ENCODE measurements around the gene C19orf47.

C19orf47 gene

GRCh38 chr19:40381321-40381720 lies 33.1 kb upstream of the C19orf47 start:
- H3K27ac ChIP-seq: no peak overlapping the region
- TF ChIP-seq, protein P1, sequence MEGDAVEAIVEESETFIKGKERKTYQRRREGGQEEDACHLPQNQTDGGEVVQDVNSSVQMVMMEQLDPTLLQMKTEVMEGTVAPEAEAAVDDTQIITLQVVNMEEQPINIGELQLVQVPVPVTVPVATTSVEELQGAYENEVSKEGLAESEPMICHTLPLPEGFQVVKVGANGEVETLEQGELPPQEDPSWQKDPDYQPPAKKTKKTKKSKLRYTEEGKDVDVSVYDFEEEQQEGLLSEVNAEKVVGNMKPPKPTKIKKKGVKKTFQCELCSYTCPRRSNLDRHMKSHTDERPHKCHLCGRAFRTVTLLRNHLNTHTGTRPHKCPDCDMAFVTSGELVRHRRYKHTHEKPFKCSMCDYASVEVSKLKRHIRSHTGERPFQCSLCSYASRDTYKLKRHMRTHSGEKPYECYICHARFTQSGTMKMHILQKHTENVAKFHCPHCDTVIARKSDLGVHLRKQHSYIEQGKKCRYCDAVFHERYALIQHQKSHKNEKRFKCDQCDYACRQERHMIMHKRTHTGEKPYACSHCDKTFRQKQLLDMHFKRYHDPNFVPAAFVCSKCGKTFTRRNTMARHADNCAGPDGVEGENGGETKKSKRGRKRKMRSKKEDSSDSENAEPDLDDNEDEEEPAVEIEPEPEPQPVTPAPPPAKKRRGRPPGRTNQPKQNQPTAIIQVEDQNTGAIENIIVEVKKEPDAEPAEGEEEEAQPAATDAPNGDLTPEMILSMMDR (conservative IDR thresholded peaks at IDR 0.05): 0 out of 2 replicates have a peak, but pooled peaks have one; percentile 7

DNA sequence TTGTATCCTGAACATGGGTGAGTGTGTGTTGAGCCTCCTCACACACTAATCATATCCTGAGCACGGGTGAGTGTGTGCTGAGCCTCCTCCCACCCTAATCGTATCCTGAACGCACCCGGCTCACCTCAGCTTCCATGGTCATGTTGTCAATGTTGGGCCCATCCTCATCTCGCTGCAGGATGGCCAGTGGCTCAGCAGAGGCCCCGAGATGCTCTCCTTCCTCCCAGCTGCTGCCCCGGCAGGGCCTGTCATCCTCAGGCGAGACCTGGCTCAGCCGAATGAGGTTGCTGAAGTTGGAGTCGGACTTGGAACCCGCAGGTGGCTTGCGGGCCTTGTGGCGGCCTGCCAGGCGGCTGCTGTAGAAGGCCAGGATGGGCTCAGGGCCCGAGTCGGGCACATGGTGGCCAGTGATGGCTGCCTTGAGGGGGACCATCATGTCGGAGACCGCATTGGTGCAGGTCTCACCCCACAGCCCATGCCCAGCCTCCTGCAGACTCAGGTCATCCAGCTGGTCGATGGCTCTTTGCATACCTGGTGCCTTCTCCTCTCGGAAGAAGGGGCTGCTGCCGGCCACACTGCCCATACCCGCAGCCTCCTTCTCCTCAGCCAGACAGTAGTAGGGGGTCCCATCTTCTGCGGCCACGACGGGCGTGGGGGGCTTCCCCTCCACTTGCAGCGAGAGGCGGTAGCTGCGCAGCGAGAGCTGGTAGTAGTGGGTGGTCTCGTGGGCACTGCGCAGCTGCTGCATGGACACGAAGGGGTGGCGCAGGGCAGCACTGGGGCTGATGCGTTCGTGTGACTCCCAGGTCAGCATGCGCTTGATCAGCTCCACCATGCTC lies 32.2 kb upstream of the C19orf47 start:
- TF ChIP-seq, protein P1 (conservative IDR thresholded peaks at IDR 0.05): no peak
- no peak overlapping the region for H3K27ac ChIP-seq

DNA sequence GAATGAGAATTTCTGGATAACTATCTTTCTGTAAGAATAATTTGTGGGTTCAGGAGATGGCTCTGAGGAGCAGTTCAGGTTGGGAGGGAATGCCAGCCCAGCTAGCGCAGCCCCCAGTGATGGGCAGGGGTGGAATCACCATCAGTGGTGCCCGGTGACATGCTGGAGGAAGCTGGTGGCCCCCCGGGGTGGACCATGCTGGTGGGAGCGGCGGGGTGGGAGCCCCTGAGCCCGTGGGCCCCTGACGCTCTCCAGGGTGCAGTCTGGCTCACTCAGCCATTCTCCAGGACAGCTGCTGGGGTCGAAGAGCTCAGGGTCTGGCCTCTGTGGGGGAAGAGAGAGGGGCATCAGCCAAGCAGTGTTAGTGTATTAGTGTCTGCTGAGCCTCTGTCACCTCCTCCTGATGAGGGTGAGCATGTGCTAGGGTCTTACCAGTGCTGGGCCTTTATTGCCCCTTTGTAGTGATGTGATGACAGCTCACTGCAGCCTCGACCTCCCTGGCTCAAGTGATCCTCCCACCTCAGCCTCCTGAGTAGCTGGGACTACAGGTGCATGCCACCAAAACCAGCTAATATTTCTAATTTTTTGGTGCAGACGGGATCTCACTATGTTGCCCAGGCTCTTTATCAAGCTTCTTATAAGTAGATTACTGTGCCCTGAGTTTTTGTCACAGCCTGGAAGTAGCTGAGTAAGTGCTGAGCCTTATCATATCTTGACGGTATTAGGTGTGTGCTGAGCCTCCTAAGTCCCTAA lies 31.4 kb upstream of the C19orf47 start:
- H3K27ac ChIP-seq: no peak overlapping the region
- TF ChIP-seq, protein P1 (conservative IDR thresholded peaks at IDR 0.05): no peak

DNA sequence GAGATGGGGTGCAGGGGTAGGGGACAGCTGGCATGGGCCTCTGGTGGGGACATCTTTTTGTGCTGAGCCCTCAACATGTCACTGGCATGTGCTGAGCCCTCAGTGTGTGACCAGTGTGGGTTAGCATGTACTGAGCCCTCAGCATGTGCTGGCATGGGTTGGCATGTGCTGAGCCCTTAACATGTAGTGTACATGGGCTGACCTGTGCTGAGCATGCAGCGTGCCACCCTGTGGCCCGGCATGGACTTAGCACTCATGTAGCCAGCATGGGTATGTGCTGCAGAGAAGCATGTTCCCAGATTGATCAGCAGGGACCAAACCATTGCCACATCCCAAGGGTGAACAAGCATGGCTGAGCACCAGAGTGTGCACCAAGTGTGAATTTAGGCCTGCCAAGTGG lies 30.3 kb upstream of the C19orf47 start:
- TF ChIP-seq, protein P1 (conservative IDR thresholded peaks at IDR 0.05): no peak
- no peak overlapping the region for H3K27ac ChIP-seq

DNA sequence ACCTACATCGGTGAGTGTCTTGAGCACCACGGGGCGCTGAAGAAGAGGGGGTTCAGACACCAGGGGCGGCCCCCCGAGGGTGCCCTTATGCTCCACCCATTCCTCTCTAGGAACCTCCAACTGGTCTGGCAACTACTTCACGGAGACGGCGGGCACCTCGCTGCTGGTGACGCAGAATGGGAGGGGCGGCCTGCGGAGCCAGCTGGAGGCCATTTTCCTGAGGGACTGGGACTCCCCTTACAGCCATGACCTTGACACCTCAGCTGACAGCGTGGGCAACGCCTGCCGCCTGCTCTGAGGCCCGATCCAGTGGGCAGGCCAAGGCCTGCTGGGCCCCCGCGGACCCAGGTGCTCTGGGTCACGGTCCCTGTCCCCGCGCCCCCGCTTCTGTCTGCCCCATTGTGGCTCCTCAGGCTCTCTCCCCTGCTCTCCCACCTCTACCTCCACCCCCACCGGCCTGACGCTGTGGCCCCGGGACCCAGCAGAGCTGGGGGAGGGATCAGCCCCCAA lies 29.7 kb upstream of the C19orf47 start:
- no peak overlapping the region for H3K27ac ChIP-seq
- TF ChIP-seq, protein P1 (conservative IDR thresholded peaks at IDR 0.05): no peak

DNA sequence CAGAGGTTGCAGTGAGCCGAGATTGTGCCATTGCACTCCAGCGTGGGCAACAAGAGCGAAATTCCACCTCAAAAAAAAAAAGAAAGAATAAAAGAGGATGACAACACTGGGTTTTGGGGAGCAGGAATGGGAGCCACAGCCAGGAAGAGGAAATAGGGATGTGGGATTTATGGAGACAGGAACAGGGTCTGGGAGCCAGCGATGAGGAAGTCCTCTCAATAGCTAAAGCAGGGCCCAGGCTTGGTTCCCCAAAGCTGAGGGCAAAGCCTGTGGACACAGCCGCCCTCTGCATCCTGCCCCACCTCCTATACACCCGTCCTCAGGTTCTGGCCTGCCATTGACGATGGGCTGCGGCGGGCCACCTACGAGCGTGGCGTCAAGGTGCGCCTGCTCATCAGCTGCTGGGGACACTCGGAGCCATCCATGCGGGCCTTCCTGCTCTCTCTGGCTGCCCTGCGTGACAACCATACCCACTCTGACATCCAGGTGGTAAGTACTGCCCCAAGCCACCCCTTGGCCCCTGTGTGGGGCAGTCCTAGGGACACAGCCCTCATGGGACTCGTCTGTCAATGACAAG lies 28.2 kb upstream of the C19orf47 start:
- TF ChIP-seq, protein P1 (conservative IDR thresholded peaks at IDR 0.05): no peak
- no peak overlapping the region for H3K27ac ChIP-seq

- H3K27ac ChIP-seq: no peak overlapping the region
- TF ChIP-seq, protein P1 (conservative IDR thresholded peaks at IDR 0.05): no peak
Measured at GRCh38 chr19:40374084-40374483, 25.9 kb upstream of the C19orf47 start.

All from VCaP (cell line).